HG03108 (cell line): ENCODE measurements around the gene CCDC85A.

Source experiments
- ATAC-seq: cut with Tn5 transposase; IDR thresholded peaks from one replicate; pipeline ENCODE4 v1.9.1; 2021; ENCODE audit warnings: moderate library complexity; ENCODE audit not compliant: unreplicated experiment

CCDC85A gene

DNA sequence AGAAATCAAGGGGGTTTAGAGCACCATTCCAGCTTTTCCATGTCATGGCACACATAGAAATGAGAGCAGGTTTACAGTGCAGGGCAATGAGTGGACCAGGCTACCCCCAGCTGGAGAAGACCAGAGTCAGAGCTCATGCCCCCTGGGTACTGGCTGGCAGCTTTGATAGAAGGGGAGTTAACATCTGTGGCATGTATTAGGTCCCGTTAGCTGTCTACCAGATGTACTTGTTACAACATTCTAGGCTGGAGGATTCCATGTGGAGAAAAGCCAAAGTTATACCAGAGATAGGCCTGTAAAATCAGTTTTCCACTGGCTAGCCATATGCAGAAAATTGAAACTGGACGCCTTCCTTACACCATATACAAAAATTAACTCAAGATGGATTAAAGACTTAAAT lies 109.2 kb downstream of the CCDC85A start:
- ATAC-seq: no peak

- no peak for ATAC-seq
Observed at GRCh38 chr2:56295666-56296065, 111.9 kb downstream of the CCDC85A start.

GRCh38 chr2:56297671-56298070 lies 113.9 kb downstream of the CCDC85A start:
- ATAC-seq: no peak

DNA sequence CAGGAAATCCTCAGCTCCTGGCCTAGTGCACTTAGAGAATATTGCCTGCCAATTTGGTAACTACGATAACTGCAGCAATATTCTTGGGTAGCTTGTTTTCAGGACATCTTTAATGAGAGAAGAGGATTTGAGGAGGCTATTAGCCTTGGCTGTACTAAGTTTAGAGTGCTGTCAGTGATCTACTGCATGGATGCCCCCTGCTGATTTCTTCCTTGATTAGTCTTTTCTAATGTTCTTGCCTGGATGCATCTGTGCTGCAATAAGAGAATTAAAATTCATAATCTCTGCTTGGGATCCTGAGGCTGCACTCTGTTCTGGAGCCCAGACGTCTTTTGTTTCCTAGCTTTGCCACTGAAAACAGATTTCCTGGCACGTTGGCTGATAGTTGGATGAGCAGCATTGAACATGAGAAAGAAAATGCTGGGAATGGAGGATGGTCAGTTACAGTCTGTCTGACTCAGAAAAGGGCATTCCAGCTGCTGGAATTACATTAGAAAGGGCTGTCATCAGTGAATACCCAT lies 115.4 kb downstream of the CCDC85A start:
- ATAC-seq: no peak

DNA sequence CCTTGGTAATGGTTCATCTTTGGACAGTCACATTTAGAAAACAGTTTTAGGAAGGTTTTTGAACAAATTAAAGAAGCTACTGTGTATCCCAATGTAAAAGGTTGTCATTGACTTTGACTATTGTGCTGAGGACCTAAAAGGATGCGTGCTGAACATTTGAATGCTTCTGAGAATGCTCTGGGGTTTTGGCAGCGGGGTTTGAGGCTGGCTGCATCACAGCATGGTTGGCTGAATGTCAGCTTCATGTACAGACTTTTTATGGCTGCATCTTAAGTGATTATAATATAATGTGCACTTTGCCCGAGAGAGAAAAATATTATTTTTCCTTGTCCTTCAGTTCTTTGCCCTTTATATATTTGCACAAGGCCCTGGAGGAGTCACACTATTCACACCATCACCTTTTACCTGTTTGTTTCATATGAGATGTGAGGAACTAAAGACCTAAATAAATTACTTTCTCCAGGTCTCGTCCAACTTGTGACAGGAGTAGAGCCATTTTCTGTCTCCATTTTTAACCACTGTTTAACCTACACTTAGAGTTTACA lies 125.9 kb downstream of the CCDC85A start:
- no peak for ATAC-seq

- ATAC-seq: no peak
Observed at GRCh38 chr2:56313500-56313921, 129.7 kb downstream of the CCDC85A start.

GRCh38 chr2:56314371-56314770 lies 130.6 kb downstream of the CCDC85A start:
- ATAC-seq: no peak

DNA sequence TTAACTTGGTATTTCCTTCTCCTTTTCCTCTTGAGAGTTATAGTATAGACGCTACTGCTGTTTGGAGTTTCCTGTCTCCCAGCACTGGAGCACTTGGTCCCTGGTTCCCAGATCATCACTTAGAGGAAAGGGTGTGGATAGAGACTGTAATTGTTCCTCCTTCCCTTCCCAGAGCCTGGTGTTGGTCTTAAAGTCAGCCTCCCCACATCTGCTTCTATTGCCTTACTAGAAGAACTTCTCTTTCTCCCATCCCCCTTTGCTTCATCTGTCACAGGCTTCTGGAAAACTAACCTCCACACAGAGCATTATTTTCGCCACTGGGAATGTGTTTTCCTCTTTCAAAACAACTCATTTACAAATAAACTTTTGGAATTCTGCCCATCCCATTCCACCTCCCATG lies 131.0 kb downstream of the CCDC85A start:
- no peak for ATAC-seq

DNA sequence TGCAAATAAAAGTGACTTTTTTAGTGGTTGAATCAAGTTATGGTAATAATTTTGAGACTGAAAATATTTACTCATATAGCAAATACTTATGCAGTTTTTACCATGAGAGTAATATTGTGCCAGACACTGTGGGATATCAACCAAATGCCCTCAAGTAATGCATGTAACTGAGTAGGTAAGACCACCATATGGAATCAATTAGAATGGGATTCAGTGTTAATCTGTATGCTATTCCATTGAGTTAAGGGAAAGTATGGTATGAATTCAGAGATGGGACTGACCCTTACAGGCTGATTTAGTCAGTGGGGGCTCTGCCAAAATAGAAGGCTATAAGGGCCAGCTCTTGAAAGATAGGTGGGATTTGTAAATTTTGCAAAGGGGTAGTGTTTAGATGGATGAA lies 131.6 kb downstream of the CCDC85A start:
- ATAC-seq: no peak

DNA sequence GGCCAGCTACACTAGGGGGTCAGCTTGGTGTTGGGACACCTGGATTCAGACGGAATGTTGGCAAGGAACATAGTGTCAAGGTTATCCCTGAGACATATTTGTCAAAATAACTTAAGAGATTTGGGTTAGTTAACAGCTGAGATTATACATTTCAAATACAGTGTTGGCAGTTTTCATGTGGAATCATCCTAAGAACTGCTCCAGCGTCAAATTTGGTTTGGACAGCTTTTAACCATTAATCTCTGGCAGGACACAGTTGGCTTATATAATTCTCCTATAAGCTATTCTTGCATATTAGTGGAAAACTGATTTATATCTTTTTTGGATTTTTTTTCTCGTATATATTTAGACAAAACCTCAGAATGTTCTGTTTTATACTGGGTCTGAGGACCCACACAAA lies 132.2 kb downstream of the CCDC85A start:
- no peak for ATAC-seq

DNA sequence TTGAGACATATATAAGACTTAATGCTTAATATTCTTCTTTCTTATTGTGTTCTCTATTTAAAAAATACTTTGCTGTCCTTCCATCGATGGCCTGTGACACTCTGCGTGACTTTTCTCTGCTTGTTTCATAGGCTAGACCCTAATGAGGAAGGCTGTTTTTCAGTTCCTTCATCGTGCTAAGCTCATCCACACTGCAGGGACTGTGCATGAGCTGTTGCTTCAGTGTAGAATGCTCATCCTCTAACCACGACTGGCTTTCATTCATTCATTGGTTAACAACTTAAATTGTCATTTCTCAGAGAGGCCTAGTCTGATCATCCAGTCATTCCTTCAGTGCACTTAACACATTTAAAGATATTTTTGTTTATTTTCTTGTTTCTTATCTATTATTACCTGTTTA lies 134.4 kb downstream of the CCDC85A start:
- ATAC-seq: no peak

DNA sequence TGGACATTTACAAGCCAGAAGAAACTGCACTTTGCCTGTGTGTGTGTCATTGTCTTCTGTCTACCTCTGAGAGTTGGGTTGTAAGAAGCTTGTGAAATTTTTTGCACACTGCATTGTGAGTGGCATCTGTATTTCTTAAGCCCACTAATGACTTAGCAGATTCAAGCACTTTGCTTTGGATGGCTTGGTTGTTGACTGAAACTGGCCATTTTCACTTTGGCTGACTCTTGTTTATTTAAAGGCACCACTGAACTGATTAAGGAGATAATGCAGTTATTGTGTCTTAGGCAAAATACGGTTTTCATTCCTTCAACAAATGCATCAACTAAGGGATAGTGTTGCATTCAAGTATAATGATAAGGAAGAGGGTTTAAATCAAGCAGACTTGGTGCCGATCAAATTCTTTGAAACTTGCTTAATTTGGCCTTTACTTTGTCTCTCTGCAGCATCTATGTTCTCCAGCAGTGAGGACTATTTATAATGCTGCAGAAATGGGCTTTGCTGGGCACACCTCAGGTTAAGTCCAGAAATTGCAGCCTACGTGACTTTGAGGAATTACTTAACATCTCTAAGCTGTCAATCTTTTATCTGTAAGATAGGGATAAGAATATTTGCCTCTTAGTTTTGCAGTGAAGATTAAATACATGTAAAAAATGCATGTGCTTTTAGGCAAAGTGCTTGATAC lies 142.0 kb downstream of the CCDC85A start:
- no peak for ATAC-seq

- ATAC-seq: no peak
Observed at GRCh38 chr2:56326346-56326741, 142.6 kb downstream of the CCDC85A start.

GRCh38 chr2:56331810-56332209 lies 148.0 kb downstream of the CCDC85A start:
- ATAC-seq: no peak

- no peak for ATAC-seq
Observed at GRCh38 chr2:56333812-56334485, 150.2 kb downstream of the CCDC85A start.

DNA sequence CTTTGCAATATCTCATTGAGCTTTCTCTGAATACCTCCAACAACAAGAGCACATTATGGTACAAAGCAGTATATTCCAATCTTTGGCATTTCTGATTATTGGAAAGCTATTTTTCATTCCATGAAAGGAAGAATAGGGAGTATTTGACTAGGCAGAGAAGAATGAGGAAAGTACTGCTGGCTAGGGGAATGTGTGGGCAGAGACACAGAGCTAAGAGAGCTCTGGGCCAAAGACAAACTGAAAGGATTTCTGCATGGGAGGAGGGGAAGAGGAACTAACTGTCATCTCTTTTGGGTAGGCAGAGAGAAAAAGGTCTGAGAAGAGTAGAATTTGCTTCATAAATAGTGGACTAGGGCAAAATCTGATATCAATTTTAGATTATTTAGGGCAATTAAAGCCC lies 150.8 kb downstream of the CCDC85A start:
- no peak for ATAC-seq

- no peak for ATAC-seq
Observed at GRCh38 chr2:56335101-56335500, 151.3 kb downstream of the CCDC85A start.

DNA sequence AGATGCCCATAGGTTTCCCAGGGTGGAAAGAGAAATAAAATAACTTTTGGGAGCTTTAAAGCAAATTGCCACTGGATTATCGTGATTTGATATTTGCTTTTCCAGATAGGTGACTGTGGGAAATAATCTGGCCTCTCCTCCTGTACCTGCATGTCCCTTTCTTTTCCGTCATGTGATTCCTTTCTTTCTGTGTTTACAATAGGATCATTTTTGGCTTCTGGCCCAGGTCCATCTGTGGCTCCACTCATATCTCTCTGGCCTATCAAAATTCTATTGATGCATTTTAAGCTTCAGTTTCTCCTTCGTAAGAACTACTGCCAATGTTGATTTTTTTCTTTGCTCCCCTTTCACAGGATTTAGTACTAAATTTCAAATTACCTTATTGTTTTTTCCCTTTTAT lies 153.6 kb downstream of the CCDC85A start:
- no peak for ATAC-seq

- ATAC-seq: no peak
Observed at GRCh38 chr2:56338232-56338631, 154.4 kb downstream of the CCDC85A start.

- no peak for ATAC-seq
Observed at GRCh38 chr2:56344771-56345170, 161.0 kb downstream of the CCDC85A start.

- ATAC-seq: no peak
Observed at GRCh38 chr2:56347881-56348280, 164.1 kb downstream of the CCDC85A start.
